BE2C (cell line): ENCODE measurements around the gene G0S2.

Experiments
- DNase-seq: peaks from one replicate; pipeline ENCODE4 v3.0.0-alpha.2; 2020
- H3K27me3 ChIP-seq: fragments of 250-450 bp; sonication (Bioruptor Pico); 2 replicates; pipeline ENCODE4 v1.5.1; 2020; ENCODE audit warnings: mild to moderate bottlenecking
- H3K36me3 ChIP-seq: fragments of 250-450 bp; sonication (Bioruptor Pico); 2 replicates; pipeline ENCODE4 v1.5.1; 2020; ENCODE audit warnings: mild to moderate bottlenecking
- H3K4me1 ChIP-seq: fragments of 250-450 bp; sonication (Bioruptor Pico); 2 replicates; pipeline ENCODE4 v1.5.1; 2020
- H3K4me3 ChIP-seq: 2 replicates; pipeline ENCODE4 v1.5.1; 2011; ENCODE audit warnings: low read depth, low read length
- H3K9me3 ChIP-seq: fragments of 250-450 bp; sonication (Bioruptor Pico); 2 replicates; pipeline ENCODE4 v1.5.1; 2020
- TF ChIP-seq, protein P1 (sequence below): IDR thresholded peaks from 2 replicates; pipeline ENCODE4 v1.5.1; 2012; ENCODE audit warnings: mild to moderate bottlenecking, low read depth, low read length

Gene G0S2

DNA sequence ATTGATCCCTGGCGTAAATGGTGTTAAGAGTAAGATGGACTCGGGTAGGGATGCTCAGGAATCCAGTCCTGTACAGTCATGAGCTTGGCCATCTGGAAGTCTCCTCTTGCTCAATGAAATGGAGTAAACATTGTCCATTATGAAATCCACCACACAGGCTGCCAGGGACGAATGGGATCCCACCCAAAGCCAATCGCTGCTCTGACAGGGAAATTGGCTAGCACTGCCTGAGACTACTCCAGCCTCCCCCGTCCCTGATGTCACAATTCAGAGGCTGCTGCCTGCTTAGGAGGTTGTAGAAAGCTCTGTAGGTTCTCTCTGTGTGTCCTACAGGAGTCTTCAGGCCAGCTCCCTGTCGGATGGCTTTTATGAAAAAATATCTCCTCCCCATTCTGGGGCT, 29.4 kb downstream of the G0S2 start, which contains the start of gene HSD11B1:
HSD11B1 (plus strand) TSS at position 263 of the 400 bp plus-strand sequence; CDS start at position 360, 97 bp downstream.
- Histone ChIP-seq H3K36me3 (no peaks in the 10 kb centered on the region), H3K27me3 (no peaks in the 10 kb centered on the region), H3K9me3 (no peaks in the 10 kb centered on the region), H3K4me3 (no peak within 1 kb of the TSS), H3K4me1 (no peaks in the 10 kb centered on the region)
- TF ChIP-seq, protein P1, sequence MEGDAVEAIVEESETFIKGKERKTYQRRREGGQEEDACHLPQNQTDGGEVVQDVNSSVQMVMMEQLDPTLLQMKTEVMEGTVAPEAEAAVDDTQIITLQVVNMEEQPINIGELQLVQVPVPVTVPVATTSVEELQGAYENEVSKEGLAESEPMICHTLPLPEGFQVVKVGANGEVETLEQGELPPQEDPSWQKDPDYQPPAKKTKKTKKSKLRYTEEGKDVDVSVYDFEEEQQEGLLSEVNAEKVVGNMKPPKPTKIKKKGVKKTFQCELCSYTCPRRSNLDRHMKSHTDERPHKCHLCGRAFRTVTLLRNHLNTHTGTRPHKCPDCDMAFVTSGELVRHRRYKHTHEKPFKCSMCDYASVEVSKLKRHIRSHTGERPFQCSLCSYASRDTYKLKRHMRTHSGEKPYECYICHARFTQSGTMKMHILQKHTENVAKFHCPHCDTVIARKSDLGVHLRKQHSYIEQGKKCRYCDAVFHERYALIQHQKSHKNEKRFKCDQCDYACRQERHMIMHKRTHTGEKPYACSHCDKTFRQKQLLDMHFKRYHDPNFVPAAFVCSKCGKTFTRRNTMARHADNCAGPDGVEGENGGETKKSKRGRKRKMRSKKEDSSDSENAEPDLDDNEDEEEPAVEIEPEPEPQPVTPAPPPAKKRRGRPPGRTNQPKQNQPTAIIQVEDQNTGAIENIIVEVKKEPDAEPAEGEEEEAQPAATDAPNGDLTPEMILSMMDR = no peak
- DNase-seq = no peak

DNA sequence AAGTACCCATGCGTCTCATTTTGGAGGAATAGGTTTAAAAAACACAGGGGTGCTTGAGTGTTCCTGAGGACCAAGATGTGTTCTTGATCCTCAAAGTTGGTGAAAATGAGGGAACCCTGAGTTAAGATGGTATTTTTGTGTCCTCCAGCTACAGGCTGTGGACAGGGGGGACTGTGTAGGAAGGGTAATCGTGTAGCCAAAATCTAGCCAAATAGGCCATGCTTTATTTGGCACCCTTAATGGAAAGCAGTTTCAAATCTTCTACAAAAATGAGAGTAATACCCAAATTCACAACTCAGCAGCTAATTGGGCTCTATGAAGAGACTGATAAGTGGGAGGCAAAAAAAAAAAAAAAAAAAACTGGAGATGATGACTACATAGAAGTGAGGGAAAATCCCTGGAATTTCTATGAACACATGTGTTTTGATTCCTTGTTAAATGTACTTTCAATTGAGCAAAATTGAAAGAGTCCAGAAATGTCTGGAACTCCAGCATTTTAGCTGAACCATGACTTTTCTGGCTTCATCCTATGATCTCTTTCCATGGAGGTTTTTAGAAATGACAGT, 29.9 kb downstream of the G0S2 start:
- DNase-seq = no peak
- TF ChIP-seq, protein P1 = no peak
- no peaks in the 10 kb centered on the region for H3K9me3 ChIP-seq
- H3K27me3 ChIP-seq = no peaks in the 10 kb centered on the region
- H3K4me3 ChIP-seq = no peak overlapping the region
- H3K36me3 ChIP-seq = no peaks in the 10 kb centered on the region
- no peaks in the 10 kb centered on the region for H3K4me1 ChIP-seq

DNA sequence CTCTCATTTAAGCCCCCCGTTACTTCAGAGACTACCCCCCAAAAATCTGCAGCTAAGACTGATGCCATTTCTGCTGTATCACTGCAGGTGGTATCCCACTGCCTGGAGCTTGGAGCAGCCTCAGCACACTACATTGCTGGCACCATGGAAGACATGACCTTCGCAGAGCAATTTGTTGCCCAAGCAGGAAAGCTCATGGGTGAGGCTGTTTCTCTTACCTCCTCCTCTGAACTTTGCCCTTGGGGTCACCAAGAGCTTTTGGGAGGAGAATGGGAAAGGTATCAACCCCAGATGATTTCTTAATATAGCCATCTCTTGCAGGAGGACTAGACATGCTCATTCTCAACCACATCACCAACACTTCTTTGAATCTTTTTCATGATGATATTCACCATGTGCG, 31.4 kb downstream of the G0S2 start:
- Histone ChIP-seq H3K9me3 (no peaks in the 10 kb centered on the region), H3K4me3 (no peak overlapping the region), H3K27me3 (no peaks in the 10 kb centered on the region; the same call in 1 of the 2 replicates), H3K36me3 (no peaks in the 10 kb centered on the region), H3K4me1 (no peaks in the 10 kb centered on the region)
- DNase-seq = no peak
- TF ChIP-seq, protein P1 = no peak

DNA sequence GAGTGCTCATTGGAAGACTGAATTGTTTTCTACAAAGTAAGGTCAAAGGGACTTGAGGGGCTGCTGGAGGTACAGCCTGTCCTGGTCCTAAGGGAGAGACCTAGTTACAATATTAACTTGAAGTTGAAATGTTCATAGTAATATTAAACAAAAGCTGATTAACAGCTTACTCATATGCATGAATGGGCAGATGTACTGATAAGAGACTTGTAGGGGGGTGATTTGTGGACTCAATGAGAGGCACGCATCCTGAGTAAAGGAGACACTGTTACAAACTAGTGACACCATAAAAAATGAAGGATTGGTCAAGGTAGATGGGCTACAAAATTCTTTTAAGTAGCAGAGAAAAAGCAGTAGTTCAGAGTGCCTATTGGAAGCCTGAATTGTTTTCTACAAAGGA, 32.1 kb downstream of the G0S2 start:
- TF ChIP-seq, protein P1 = no peak
- Histone ChIP-seq H3K9me3 (no peaks in the 10 kb centered on the region), H3K4me3 (no peak overlapping the region), H3K27me3 (peaks cover 3% of the 10 kb centered on the region; the same call in 1 of the 2 replicates), H3K36me3 (no peaks in the 10 kb centered on the region), H3K4me1 (no peaks in the 10 kb centered on the region)
- DNase-seq = no peak

DNA sequence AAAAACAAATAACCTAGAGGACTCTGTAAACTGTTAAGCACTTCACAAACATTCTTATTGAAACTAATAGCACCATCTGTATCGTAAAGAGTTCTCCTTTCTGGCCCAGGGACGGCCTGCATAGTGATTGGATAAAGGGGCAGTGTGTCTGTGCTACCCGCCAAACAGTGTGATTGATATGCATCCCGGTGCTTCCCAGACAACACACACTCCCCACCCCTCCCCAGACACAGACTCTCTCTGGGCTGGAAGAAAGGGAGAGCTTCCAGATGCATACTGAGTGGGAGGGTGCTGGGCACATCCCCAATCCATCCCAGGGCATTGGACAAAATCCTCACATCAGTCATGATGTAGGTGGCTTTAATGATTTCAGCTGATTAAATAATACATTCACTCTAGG, 33.1 kb downstream of the G0S2 start:
- DNase-seq = peak; percentile 13
- H3K36me3 ChIP-seq = no peaks in the 10 kb centered on the region
- H3K9me3 ChIP-seq = no peaks in the 10 kb centered on the region
- no peaks in the 10 kb centered on the region for H3K4me1 ChIP-seq
- no peak overlapping the region for H3K4me3 ChIP-seq
- H3K27me3 ChIP-seq = peaks cover 3% of the 10 kb centered on the region; the same call in 1 of the 2 replicates
- TF ChIP-seq, protein P1 = no peak

DNA sequence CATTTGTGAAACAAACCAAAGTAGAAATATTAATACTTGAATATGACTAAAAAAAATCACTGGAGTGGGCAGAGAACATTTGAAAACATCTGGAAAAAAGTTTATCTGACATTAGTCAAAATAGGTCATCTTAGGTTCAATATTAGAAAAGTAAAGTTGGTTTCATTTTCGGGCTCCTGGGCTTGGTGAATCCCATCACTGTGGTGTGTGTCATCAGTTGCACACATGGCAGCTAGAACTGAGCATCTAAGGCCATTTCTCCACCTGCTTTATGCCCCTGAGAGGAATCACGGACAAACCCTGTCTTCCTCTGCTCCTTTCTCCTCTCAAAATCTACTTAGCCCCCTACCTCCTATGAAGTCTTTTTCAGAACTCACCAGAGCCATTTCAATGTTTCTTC, 34.9 kb downstream of the G0S2 start:
- no peak for DNase-seq
- Histone ChIP-seq H3K4me3 (no peak overlapping the region), H3K36me3 (no peaks in the 10 kb centered on the region), H3K4me1 (no peaks in the 10 kb centered on the region), H3K27me3 (peaks cover 3% of the 10 kb centered on the region; the same call in 1 of the 2 replicates), H3K9me3 (no peaks in the 10 kb centered on the region)
- TF ChIP-seq, protein P1 = no peak
